Endothelial cell of umbilical vein (primary cell): Measurements from ENCODE around the gene FHOD3.

Experiments
- POLR2A ChIP-seq: IDR thresholded peaks from 2 replicates; pipeline ENCODE4 v1.6.1; 2012; ENCODE audit warnings: low read depth, mild to moderate bottlenecking, control low read depth, low read length
- TF ChIP-seq, protein P1 (sequence below), 2 donors: IDR thresholded peaks; 1 replicate in 1 of 2; 2 replicates in 1 of 2; pipeline ENCODE4 v1.5.1; 2011; ENCODE audit warnings: low read length in 2 of 2, mild to moderate bottlenecking in 2 of 2, moderate library complexity in 2 of 2, control low read depth in 1 of 2, inconsistent platforms in 1 of 2, low read depth in 1 of 2; ENCODE audit not compliant: insufficient read depth in 1 of 2; ENCODE audit errors: extremely low read depth in 1 of 2

DNA sequence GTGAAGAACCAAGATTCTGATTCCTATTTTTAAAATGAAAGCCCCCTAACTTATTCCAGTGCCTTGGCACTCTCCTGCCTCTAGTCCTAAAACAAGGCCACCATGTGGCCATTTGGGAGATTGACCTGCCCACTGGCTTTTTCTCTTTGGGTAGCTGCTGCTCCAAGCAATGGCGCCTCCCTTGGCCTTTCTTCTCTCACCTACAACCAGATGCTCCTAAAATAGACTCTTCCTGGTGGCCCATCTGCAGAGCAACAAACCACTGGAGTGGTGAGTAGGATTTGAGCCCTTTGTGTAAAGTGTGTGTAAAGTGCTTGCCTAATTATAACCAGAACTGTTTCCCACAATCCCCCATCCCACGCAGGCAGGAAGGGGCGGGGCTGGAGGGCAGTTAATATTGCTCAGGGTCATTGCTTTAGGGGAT, 114.2 kb downstream of the FHOD3 start:
- TF ChIP-seq, protein P1, sequence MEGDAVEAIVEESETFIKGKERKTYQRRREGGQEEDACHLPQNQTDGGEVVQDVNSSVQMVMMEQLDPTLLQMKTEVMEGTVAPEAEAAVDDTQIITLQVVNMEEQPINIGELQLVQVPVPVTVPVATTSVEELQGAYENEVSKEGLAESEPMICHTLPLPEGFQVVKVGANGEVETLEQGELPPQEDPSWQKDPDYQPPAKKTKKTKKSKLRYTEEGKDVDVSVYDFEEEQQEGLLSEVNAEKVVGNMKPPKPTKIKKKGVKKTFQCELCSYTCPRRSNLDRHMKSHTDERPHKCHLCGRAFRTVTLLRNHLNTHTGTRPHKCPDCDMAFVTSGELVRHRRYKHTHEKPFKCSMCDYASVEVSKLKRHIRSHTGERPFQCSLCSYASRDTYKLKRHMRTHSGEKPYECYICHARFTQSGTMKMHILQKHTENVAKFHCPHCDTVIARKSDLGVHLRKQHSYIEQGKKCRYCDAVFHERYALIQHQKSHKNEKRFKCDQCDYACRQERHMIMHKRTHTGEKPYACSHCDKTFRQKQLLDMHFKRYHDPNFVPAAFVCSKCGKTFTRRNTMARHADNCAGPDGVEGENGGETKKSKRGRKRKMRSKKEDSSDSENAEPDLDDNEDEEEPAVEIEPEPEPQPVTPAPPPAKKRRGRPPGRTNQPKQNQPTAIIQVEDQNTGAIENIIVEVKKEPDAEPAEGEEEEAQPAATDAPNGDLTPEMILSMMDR (IDR thresholded peaks at IDR 0.05; ENCODE audit: extremely low read depth in 1 of 2, insufficient read depth in 1 of 2, low read depth in 1 of 2, low read length in 2 of 2), result peak; percentile 13 to 24
- TF ChIP-seq POLR2A, result no peak
